Suprapubic skin (tissue), 4 donors: ENCODE data around the gene SPTLC3. TPM values are rescaled to one million over a fixed set of nuclear protein-coding genes. Genes with fewer than 3 reads are reported as not detected.

Experiments used
- DNase-seq, 2 donors: peaks; one replicate each; pipeline ENCODE4 v3.0.0-alpha.2; 2019; ENCODE audit warnings: low spot score in 2 of 2
- H3K27ac ChIP-seq: fragments of 200-600 bp; sonication (generic); one replicate; pipeline ENCODE4 v1.5.1; 2019
- H3K27me3 ChIP-seq: fragments of 200-600 bp; sonication (generic); one replicate; pipeline ENCODE4 v1.5.1; 2019
- H3K36me3 ChIP-seq: fragments of 200-600 bp; sonication (generic); one replicate; pipeline ENCODE4 v1.5.1; 2019
- H3K4me1 ChIP-seq: fragments of 200-600 bp; sonication (generic); one replicate; pipeline ENCODE4 v1.5.1; 2019
- H3K4me3 ChIP-seq: fragments of 200-600 bp; sonication (generic); one replicate; pipeline ENCODE4 v1.5.1; 2019; ENCODE audit warnings: mild to moderate bottlenecking
- H3K9me3 ChIP-seq: fragments of 200-600 bp; sonication (generic); one replicate; pipeline ENCODE4 v1.5.1; 2019
- CTCF ChIP-seq, 2 donors: fragments of 200-600 bp in 1 of 2; fragments of 450-650 bp in 1 of 2; sonication (generic) in 1 of 2; IDR thresholded peaks; one replicate each; pipeline ENCODE4 v1.5.1; 2016 to 2019; ENCODE audit warnings: antibody characterized with exemption in 2 of 2, mild to moderate bottlenecking in 1 of 2, moderate library complexity in 1 of 2
- EP300 ChIP-seq: sonication (generic); formaldehyde crosslinking; IDR thresholded peaks from one replicate; pipeline ENCODE4 v1.6.1; 2017; ENCODE audit warnings: antibody characterized with exemption
- POLR2A ChIP-seq, 2 donors: fragments of 450-650 bp; IDR thresholded peaks; one replicate each; pipeline ENCODE4 v1.6.1; 2017; ENCODE audit warnings: antibody characterized with exemption in 2 of 2, mild to moderate bottlenecking in 2 of 2, moderate library complexity in 2 of 2
- POLR2AphosphoS5 ChIP-seq, 3 donors: sonication (generic); formaldehyde crosslinking; IDR thresholded peaks; one replicate each; pipeline ENCODE4 v1.6.1; 2017; ENCODE audit warnings: antibody characterized with exemption in 3 of 3
- WGBS: methylation state at CpG from one replicate; pipeline ENCODE4 v1.1.5; 2018; 5-methylcytosine and 5-hydroxymethylcytosine counted together
- total RNA-seq, 4 donors: library from RNA; depleted of rRNA; stranded (reverse); fragments of >200 nt; gene quantifications; one replicate each; pipeline ENCODE4 v1.1.0, GENCODE V29; 2016

Gene SPTLC3
- total RNA-seq, 4 donors from 2014 or later, result 54.1 to 83.0 (median 64.7) TPM

- no peaks in the 10 kb centered on the region for H3K9me3 ChIP-seq
- H3K27ac ChIP-seq, result no peak overlapping the region
- peaks cover 3% of the 10 kb centered on the region for H3K4me1 ChIP-seq
- no peaks in the 10 kb centered on the region for H3K27me3 ChIP-seq
- no peaks in the 10 kb centered on the region for H3K36me3 ChIP-seq
- H3K4me3 ChIP-seq, result no peak overlapping the region
- WGBS, result 65% methylated on average over 1 of the region's 1 CpG
- DNase-seq, result no peak
- no peak for TF ChIP-seq EP300
These were observed 111.7 kb downstream of the SPTLC3 start for GRCh38 chr20:13120471-13120870.

- Histone ChIP-seq H3K27ac (no peak overlapping the region), H3K36me3 (peaks cover 7% of the 10 kb centered on the region), H3K27me3 (no peaks in the 10 kb centered on the region), H3K9me3 (no peaks in the 10 kb centered on the region), H3K4me1 (peaks cover 3% of the 10 kb centered on the region), H3K4me3 (no peak overlapping the region)
- no peak for DNase-seq
- no peak for TF ChIP-seq POLR2AphosphoS5 (IDR thresholded peaks at IDR 0.05)
- TF ChIP-seq CTCF (IDR thresholded peaks at IDR 0.05), result no peak
- no peak for TF ChIP-seq EP300
- WGBS, result 90% methylated on average over 5 of the region's 5 CpGs
These were observed 113.2 kb downstream of the SPTLC3 start for GRCh38 chr20:13121840-13122515.

GRCh38 chr20:13125486-13125885, 116.7 kb downstream of the SPTLC3 start:
- H3K4me3 ChIP-seq, result no peak overlapping the region
- H3K4me1 ChIP-seq, result no peaks in the 10 kb centered on the region
- peaks cover 9% of the 10 kb centered on the region for H3K36me3 ChIP-seq
- 84% methylated on average over 2 of the region's 2 CpGs for WGBS
- DNase-seq, result no peak
- TF ChIP-seq EP300, result no peak
- no peak overlapping the region for H3K27ac ChIP-seq
- H3K27me3 ChIP-seq, result no peaks in the 10 kb centered on the region
- no peaks in the 10 kb centered on the region for H3K9me3 ChIP-seq

GRCh38 chr20:13128173-13128572, 119.4 kb downstream of the SPTLC3 start:
- TF ChIP-seq POLR2A (IDR thresholded peaks at IDR 0.05), result no peak
- TF ChIP-seq EP300, result no peak
- no peak for TF ChIP-seq POLR2AphosphoS5 (IDR thresholded peaks at IDR 0.05)
- TF ChIP-seq CTCF (IDR thresholded peaks at IDR 0.05), result no peak
- Histone ChIP-seq H3K27me3 (no peaks in the 10 kb centered on the region), H3K9me3 (no peaks in the 10 kb centered on the region), H3K4me3 (no peak overlapping the region), H3K27ac (no peak overlapping the region), H3K36me3 (peaks cover 19% of the 10 kb centered on the region), H3K4me1 (no peaks in the 10 kb centered on the region)
- no peak for DNase-seq
- WGBS, result 100% methylated on average over 1 of the region's 1 CpG

GRCh38 chr20:13130061-13130706, 121.4 kb downstream of the SPTLC3 start:
- no peak for DNase-seq
- 83% methylated on average over 3 of the region's 3 CpGs for WGBS

More at GRCh38 chr20:13130061-13130706, 121.4 kb downstream of the SPTLC3 start:
- Histone ChIP-seq H3K36me3 (peaks cover 25% of the 10 kb centered on the region), H3K27me3 (no peaks in the 10 kb centered on the region), H3K27ac (no peak overlapping the region), H3K4me1 (no peaks in the 10 kb centered on the region), H3K9me3 (no peaks in the 10 kb centered on the region), H3K4me3 (no peak overlapping the region)
- TF ChIP-seq CTCF (IDR thresholded peaks at IDR 0.05), result no peak
- no peak for TF ChIP-seq POLR2AphosphoS5 (IDR thresholded peaks at IDR 0.05)
- no peak for TF ChIP-seq EP300
- no peak for TF ChIP-seq POLR2A (IDR thresholded peaks at IDR 0.05)
